Astrocyte (in vitro differentiated cells and primary cell): ENCODE results near the gene IRF1.

ENCODE experiments used
- EZH2 ChIP-seq: IDR thresholded peaks from 2 replicates; pipeline ENCODE4 v1.6.1; 2012; ENCODE audit warnings: mild to moderate bottlenecking, low read length, inconsistent platforms; ENCODE audit not compliant: insufficient read depth
- TF ChIP-seq, protein P1 (sequence below): IDR thresholded peaks from 2 replicates; pipeline ENCODE4 v1.5.1; 2011; ENCODE audit warnings: low read depth, mild to moderate bottlenecking, inconsistent platforms, low read length, moderate library complexity; ENCODE audit not compliant: insufficient read depth

DNA sequence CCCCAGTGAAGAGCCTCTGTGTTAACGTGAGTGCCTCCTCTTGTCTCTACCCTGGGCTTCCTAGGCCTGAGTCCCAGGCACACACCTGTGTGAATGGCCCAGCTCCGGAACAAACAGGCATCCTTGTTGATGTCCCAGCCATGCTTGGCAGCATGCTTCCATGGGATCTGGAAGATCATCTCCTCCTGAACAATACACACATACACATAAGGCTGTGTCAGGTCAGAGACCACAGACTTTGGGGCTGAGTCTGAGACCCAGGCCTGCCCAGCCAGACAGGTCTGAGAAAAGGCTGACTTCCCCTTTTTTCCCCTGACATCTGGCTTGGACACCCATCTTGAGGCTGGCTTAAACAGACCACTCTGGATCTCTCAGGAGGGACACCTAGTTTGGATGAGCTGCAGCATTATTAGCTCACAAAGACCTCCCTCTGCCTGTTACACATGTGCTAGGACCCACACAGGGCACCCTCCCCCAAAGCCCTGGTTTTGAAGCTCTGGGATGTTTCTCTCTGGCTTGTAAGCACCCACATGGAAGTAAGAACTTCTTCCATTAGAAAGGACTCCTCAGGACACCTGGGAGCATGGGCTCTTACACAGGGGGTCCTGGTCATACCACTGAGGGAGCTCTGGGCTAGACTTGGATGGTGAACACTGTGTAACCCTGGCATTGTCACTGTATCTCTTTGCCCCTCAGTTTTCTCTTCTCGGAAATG lies 2.6 kb downstream of the IRF1 start:
- TF ChIP-seq, protein P1, sequence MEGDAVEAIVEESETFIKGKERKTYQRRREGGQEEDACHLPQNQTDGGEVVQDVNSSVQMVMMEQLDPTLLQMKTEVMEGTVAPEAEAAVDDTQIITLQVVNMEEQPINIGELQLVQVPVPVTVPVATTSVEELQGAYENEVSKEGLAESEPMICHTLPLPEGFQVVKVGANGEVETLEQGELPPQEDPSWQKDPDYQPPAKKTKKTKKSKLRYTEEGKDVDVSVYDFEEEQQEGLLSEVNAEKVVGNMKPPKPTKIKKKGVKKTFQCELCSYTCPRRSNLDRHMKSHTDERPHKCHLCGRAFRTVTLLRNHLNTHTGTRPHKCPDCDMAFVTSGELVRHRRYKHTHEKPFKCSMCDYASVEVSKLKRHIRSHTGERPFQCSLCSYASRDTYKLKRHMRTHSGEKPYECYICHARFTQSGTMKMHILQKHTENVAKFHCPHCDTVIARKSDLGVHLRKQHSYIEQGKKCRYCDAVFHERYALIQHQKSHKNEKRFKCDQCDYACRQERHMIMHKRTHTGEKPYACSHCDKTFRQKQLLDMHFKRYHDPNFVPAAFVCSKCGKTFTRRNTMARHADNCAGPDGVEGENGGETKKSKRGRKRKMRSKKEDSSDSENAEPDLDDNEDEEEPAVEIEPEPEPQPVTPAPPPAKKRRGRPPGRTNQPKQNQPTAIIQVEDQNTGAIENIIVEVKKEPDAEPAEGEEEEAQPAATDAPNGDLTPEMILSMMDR: no peak
- no peak for TF ChIP-seq EZH2
